ENCODE results near the gene ABHD15. TPM values are rescaled to one million over a fixed set of nuclear protein-coding genes. Genes with fewer than 3 reads are reported as not detected.

Gene ABHD15
- total and polyA plus RNA-seq, 9 of the 15 experiments (the other 6 are each of a cell fraction or from before 2014, with no cell fraction given): 0.85 to 4.2 (median 2.1) TPM

GRCh38 chr17:29560316-29560715, 6.5 kb downstream of the ABHD15 start:
- Histone ChIP-seq H3K4me2 (ENCODE audit: insufficient read depth, low read length) (no peak overlapping the region), H3K36me3 (ENCODE audit: control insufficient read depth, insufficient read depth, low read length) (no peaks in the 10 kb centered on the region), H3K27ac (ENCODE audit: extremely low read depth, low read depth, low read length) (no peak overlapping the region), H3K9me3 (replicated peaks; ENCODE audit: control insufficient read depth, insufficient read depth, low read depth, low read length) (no peaks in the 10 kb centered on the region), H4K20me1 (replicated peaks; ENCODE audit: control insufficient read depth, insufficient read depth, low read length) (peaks cover 19% of the 10 kb centered on the region), H3K9me1 (ENCODE audit: control insufficient read depth, insufficient read depth, low read length) (no peaks in the 10 kb centered on the region), H2AFZ (ENCODE audit: low read depth, low read length) (no peak overlapping the region), H3K4me3 (no peak overlapping the region), H3K79me2 (ENCODE audit: control insufficient read depth, insufficient read depth, low read length) (no peaks in the 10 kb centered on the region), H3K9ac (ENCODE audit: insufficient read depth in 1 of 2, low read depth in 2 of 2, low read length in 2 of 2) (peak overlapping the region in 1 of 2 experiments; percentile 53; a peak in 1 of 4 replicates), H3K4me1 (replicated peaks in 1 of 2; ENCODE audit: control insufficient read depth in 2 of 2, insufficient read depth in 2 of 2, low read length in 2 of 2) (peaks cover 8 to 9% of the 10 kb centered on the region in 2 experiments; a peak in 4 of 5 replicates), H3K27me3 (ENCODE audit: control insufficient read depth in 2 of 2, insufficient read depth in 2 of 2, low read length in 2 of 2) (peaks cover 10 to 13% of the 10 kb centered on the region in 2 experiments; a peak in 4 of 5 replicates)
- 11% methylated on average over 5 of the region's 6 CpGs for WGBS (ENCODE audit: insufficient coverage, low coverage, missing lambda C conversion rate)
- ATAC-seq: no peak
- no TSS peak for BruUV-seq (replicated peaks)
- ChIA-PET CTCF (ENCODE audit: low intra/inter-chr PET ratio) (no interaction called here), POLR2A (interaction anchor here (0.8 to 0.9 kb wide), 2 partner anchors 17 to 26 kb away, joined by 3 to 5 read pairs; no protein-coding TSS in a partner anchor)
- FAIRE-seq: no peak
- TF ChIP-seq, protein P1, sequence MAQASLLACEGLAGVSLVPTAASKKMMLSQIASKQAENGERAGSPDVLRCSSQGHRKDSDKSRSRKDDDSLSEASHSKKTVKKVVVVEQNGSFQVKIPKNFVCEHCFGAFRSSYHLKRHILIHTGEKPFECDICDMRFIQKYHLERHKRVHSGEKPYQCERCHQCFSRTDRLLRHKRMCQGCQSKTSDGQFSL (CRISPR knock-in tag; IDR thresholded peaks at IDR 0.05): no peak
- TF ChIP-seq, protein P1 (tag; IDR thresholded peaks at IDR 0.05): no peak
- TF ChIP-seq PHF8 (IDR thresholded peaks at IDR 0.05; ENCODE audit: borderline replicate concordance, low read length) (no peak), ZNF436 (CRISPR knock-in tag; IDR thresholded peaks at IDR 0.05) (no peak), SMAD4 (CRISPR knock-in tag; conservative IDR thresholded peaks at IDR 0.05) (no peak), SPI1 (IDR thresholded peaks at IDR 0.05; ENCODE audit: borderline replicate concordance, low read depth, low read length) (0 out of 2 replicates have a peak, but pooled peaks have one; percentile 12)
- in situ Hi-C loops (cut with MboI) (no loop called here), intact Hi-C loops (cut with micrococcal nuclease) (no loop called here)
- DNase-seq (ENCODE audit: extremely low read depth in 1 of 4, low spot score in 3 of 4): no peak
